Stimulated activated CD8-positive, alpha-beta memory T cell treated with anti-CD3 and anti-CD28 coated beads, Interleukin-2, amount 100 ng/mL, for 1 hour (primary cell): ENCODE measurements around the gene PRLR.
"Not testable (repeated sequence)": the region's sequence is repeated elsewhere in the genome, so short reads cannot be mapped to it uniquely, and the experiment has no call there.

ENCODE experiments used
- DNase-seq, 2 donors: peaks; one replicate each; pipeline ENCODE4 v3.0.0-alpha.2; 2020; ENCODE audit warnings: low read depth in 2 of 2

PRLR gene

DNA sequence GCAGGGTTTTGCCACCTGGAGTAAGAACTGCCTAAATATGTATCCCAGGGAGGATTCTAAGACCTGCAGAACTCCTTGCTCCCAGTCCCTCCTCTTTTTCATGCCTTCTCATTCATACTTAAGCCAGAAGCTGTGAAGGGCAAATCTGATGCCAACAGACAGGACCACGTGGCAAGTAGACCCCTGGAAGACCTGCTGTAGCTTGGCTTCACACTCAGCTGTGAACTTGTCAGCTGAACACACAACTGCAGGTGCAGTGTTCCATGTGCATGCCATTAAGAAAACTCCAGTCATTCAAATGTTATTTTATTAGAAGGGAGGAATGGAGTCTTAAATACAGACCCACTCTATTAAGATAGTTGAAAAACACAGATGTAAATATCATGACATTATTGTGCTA is 103.3 kb downstream of the PRLR start:
- no peak for DNase-seq

DNA sequence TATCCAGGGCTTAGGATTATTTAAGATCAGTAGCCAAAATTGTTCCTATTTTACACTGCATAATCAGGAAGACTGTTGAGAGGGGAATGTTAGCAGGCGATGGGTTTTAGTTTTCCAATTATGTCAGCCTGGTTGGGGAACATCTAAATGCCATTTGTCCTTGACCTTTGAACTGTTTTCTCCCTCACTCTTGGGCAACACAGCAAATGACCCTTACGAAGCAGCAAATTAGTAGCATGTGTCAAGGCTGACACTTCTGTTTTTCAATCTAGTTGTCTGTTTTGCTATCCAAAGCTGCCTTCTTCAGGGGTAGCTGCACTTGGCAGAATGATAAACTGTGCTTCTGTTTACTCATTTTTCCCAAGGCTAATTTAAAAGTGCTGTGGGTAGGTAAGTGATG is 104.5 kb downstream of the PRLR start:
- no peak for DNase-seq

DNA sequence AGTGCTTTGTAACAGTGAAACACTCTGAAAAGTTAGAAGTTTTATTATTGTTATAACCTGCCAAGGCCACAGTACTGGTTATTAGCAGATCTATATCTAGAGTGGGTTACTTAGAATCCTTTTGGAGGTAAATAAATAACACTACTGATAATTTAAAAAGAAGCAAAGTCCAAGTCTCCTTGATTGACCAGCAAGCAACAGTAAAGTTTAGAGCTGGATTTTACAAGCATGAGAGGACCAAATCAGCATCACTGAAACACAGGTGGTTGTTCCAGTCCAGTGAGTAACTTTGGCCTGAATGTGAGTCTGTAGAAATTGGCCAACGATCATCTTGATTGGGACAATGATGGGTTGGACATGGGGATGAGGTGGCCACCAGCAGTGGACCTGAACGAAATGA is 105.4 kb downstream of the PRLR start:
- no peak for DNase-seq

DNA sequence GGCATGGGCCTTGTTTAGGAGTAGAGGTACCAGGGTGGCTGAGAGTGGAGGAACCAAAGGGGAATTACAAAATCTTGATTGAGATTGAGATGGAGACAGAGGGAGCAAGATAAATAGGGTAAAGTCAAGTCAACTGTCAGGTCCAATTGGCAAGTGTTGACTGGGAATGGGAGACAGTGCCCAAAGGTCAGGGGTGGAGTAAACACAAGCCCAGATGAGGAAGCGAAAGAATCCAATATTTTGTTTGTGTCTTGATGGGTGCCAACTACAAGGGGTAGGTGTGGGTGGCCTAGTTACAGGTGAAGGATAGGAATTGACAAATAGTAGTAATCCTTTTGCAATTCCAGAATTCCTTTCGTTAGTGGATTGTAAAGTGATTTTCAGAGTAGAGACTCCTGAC is 107.5 kb downstream of the PRLR start:
- DNase-seq: no peak

DNA sequence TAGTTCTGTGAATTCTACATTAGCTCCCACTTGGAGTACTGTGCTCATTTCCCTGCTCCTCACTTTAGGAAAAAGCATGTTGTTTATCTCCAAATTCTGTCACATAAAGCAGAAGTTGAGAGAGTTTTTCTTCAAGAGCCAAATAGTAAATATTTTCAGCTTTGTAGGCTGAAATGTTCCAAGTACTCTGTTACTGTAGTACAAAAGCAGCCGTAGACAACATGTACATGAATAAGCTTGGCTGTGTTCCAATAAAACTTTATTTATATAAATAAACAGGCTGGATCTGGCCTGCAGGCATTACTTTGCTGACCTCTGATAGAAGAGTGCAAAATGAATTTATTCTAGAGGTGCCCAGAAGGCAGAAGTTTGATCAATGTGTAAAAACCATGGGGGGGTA is 109.6 kb downstream of the PRLR start:
- DNase-seq: no peak

DNA sequence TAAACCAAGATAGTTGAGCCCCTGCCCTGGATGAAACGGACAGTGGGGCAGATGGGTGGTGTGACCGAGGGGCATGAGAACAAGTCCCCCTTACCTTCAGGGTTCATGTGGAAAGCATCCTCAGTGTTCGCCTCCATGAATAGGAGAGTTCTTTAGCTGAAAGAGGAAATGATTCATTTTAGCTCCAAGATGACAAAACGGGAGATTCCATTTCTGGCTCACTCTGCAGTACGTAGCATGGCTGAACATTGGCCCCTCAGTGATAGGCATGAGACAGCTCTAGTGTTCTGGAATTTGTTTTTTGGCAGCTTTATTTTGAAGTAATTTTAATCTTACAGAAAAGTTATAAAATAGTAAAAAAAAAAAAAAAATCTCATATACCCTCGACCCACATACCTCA is 112.3 kb downstream of the PRLR start:
- no peak for DNase-seq

DNA sequence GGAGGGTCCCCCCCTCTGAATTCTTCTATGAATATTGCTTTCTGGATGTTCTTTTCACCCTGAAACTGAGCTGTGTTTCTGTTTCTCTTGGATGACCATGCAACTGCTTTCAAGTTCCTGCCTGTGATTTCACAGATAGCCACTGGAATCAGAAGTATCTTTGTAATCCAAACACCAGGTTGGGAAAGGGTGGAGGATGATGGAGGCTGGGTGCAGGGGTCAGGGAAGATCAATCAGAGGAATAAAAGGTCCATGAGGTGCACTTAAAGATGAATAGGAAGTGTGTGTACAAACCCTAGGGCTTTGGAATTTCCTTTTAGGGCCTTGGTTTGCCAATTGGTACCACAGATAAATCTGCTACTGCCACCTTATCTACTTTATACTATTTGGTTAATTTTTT is 114.4 kb downstream of the PRLR start:
- no peak for DNase-seq

DNA sequence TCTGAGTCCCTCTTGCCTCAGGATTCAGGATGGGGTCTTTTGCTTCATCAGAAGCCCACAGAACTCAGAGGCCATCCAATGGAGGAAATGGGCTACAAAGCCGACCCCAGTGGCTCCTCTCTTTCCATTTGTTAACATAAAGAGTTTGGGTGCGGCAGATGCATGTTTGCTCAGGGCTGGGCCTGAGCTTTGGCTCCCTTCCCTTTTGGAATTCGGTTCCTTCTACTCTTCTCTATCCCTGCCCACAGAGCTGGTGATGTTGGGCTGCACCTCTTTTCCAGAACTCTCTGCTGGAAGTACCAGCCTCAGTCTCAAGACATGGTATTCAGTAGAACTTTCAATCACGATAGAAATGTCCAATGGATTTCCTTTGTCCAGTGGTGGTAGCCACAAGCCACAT is 115.6 kb downstream of the PRLR start:
- no peak for DNase-seq

DNA sequence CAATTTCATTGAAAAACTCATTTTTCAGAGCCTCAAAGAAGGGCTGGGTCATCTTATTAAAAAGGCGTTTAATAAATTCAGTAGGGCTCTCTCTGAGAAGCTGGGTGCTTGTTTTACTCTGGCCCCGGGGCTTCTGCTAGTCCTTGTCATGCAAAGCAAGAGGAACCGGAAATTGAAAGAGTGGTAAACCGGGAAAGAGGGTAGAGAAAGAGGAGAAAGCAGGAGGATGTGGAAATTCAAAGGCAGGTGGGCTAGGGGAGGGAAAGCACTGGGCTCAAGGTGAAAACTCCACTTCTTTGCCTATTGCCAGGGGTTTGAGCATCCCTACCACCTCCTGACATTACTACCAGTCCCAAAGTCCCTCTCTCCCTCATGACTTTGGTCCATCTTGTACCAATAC is 118.0 kb downstream of the PRLR start:
- DNase-seq: no peak

DNA sequence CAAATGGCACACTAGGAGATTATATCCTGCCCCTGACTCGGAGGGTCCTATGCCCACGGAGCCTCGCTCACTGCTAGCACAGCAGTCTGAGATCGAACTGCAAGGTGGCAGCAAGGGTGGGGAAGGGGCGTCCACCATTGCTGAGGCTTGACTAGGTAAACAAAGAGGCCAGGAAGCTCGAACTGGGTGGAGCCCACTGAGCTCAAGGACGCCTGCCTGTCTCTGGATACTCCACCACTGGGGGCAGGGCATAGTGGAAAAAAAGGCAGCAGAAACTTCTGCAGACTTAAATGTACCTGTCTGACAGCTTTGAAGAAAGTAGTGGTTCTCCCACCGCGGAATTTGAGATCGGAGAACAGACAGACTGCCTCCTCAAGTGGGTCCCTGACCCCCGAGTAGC is 125.7 kb downstream of the PRLR start:
- DNase-seq: not testable (repeated sequence)

DNA sequence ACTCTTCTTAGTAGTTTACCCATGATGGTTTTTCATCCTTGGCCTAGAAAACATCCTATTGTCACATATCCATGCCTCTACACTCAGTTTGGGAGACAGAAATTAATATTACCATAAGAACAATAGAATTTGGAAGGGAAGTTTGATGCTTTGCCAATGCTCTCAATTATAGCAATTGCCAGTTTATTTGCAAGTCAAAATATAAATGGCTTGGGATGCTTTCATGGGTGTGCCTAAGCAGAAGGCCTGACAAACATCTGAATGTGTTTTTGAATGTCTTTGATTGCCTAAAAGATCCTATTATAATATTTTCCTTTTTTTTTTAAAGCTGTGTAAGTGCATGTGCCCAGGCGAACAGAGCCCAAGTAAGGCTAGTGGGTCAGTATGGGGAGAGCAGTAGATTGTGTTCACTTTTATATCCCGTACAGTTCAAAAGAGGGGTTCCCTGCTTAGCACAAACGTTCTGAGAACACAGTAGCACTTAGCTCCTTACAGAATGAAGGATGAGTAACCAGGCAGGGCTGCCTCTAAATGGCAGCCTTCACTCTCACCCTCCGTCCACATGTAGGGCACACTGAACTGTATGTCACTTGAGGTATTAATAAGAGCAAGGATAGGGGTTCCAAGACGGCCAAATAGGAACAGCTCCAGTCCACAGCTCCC is 126.5 kb downstream of the PRLR start:
- no peak for DNase-seq

DNA sequence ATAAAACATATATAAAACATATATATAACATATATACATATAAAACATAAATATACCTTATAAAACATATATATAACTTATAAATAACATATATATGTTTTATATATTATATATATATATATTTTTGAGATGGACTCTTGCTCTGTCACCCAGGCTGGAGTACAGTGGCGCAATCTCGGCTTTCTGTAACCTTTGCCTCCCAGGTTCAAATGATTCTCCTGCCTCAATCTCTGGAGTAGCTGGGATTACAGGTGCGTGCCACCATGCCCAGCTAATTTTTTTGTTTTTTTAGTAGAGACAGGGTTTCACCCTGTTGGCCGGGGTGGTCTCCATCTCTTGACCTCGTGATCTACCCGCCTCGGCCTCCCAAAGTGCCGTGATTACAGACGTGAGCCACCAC is 128.6 kb downstream of the PRLR start:
- not testable (repeated sequence) for DNase-seq

DNA sequence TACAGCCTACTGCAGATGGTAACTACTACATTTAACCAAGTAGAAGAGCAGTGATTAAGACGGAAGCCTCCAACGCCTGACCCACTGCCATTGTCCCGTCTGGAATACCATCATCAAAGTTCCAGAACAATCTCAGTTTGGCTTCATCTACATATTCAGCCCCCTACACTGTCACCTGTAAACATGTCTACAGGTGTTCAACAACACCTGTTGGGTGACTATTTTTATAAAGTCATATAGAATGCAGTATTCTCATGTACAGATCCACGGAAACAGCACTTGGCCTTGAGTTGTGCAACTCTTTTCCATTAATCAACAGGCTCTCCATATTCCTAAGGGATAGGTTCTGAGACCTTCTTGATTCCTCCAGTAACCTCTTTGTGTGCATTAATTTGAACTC is 129.3 kb downstream of the PRLR start:
- DNase-seq: no peak

DNA sequence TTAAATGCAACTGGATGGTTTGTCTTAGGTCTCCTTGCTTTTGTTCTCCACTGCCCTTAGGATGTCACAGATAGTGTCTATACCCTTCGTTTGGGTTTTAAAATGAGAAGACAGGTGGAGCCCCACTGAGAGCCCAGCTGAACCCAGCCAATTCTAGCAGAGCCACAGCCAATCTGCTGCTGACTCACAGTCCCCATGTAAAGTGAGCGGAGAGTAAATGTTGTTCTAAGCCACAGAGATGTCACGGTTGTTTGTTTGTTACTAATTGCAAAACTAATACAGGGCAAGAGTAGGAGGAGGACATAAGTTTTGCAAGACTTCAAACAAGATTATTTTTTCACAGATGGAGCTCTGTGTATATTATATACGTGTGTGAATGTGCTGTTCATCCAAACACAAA is 132.1 kb downstream of the PRLR start:
- no peak for DNase-seq

DNA sequence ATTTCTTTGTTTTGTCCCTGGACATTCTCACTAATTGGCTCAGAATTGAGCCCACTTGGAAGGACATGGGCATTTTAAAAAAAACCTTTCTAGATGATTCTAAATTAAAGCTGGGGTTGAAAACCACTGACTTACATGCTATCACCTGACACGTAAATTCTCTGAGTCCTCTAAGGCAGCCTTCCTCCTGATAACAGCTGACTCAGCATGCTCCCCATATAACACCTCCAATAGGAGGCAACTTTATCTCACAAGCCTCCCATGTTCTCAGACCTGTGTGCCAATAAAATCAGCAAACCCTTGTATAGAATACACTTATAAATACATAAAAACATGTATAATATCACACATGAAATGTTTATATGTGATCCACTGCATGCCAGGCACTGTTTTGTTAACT is 133.4 kb downstream of the PRLR start:
- DNase-seq: no peak

DNA sequence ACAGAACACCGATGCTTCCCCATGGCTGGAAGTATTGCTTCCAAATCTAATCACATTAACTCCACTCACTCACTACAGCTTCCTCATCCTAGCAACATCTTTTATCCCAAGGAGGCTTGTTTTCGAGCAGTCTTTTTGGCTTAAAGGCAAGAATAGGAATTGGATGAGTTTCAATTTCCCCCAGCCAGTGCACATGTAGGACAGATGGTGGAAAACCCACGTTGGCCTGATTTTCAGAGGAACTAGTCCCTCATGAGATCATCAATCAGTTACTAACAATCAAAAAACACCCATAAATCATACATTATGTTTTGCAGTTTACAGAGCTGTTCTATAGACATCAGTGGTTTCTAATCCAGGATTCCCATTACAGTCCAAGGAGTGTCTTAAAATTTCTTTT is 134.1 kb downstream of the PRLR start:
- DNase-seq: no peak

DNA sequence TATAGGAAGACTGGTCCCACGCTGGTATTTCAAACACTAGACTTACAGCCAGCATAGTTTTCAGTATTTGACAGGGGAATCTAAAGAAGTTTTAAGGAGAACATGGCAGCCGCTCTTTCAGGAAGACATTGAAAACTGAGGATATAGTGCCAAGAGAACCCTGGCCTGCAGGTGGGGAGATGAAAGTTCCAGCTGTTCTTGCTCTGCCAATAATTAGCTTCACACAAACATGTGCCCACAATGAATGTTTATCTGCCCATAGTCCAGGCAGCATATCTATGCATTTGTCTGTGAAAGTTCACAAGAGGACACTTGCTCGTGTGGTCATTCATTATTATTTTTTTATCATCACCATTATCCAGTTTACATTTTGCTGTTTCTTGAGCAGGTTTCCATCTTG is 134.9 kb downstream of the PRLR start:
- DNase-seq: no peak

DNA sequence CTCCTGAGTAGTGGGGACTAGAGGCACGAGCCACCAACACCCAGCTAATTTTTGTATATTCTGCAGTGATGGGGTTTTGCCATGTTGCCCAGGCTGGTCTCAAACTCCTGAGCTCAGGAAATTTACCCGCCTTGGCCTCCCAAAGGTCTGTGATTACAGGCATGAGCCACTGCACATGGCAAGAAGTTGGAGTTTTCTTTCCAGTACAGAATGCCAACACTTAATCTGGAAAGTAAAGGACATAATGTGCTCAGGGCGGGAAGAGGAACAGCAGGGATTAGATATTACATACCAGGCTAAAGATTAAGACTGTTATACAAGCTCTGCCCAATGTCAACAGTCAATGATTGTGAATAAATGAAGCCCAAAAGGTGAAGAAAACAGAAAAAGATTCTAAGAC is 135.3 kb downstream of the PRLR start:
- DNase-seq: no peak

DNA sequence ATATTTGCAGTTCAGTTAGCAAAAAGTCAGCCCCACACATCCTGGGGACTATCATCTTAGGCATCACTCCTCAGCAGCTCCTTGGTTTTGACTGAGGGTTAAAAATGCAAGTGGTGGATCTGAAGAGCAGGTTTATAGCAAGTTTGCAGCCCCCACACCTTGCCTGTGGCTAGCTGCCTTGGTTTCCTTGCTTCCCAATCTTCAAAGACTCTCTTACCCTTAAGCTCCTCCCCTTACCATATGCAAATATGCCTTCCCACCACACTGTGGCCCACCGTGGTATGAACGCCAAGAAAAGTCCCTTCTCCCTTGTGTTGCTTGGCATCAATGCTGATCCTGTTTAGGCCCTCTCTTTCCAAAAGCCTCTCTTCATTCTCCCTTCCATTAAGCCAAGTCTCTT is 137.6 kb downstream of the PRLR start:
- DNase-seq: no peak

DNA sequence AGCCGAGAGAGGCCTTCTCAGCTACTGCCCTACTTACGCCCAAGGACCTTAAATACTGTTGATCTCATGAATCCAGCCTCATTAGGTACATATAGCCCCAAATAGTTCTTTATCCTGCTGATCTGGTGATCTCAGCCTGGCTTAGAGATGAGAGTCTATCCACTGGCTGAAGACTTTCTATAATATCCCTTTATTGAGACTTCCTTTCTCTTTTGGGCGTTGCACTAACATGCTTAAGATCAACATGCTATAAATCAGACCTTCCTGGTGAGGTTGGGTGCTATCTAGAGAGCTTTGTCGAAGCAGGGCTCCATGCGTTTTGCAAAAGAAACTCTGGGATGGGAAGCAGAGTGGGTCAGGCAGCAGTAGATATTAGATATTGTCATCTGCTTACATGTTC is 138.6 kb downstream of the PRLR start:
- DNase-seq: no peak

DNA sequence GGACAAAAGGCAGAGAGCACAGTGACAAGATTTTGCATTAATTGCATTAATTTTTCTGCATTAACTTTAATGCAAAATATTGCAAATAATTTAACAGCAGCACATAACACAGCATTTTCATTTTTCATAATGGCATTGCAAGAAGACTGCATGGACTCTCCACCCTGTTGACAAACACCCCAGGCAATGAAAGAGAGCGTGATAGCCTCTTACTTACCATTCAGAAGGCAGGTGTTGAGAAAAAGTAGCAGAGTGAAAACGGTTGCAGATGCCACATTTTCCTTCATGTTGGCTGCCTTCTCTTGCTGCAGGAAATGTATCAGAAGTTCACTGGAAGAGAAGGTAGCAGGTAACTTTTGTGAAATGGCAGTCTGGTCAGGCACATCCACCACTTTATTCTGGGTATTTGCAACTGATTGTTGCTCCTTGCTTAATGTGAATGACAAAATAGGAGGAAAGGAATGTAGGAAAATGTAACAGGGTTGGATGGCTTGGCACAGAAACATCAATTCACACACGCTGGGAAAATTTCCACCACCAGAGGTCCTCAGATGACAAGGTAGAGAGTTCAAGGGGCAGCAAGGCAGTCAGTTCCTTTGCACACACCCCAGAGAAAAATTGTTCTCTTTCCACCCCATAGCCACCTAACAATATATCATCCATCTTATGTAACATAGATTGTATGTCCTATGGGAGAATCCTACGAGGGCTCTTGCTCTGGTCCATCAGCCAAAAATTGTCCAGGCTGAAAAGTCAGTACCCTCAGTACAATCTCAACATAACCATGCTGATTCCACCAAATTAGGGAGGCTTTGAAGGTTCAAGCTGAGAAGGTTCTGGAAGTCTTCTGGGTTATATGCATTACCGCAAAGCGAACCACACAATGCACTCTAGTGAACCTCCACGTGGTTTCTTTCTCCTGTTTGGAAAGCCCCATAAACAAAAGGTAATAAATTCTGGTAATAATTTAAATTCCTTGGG is 140.7 kb downstream of the PRLR start:
- DNase-seq: peak; percentile 6 to 14

DNA sequence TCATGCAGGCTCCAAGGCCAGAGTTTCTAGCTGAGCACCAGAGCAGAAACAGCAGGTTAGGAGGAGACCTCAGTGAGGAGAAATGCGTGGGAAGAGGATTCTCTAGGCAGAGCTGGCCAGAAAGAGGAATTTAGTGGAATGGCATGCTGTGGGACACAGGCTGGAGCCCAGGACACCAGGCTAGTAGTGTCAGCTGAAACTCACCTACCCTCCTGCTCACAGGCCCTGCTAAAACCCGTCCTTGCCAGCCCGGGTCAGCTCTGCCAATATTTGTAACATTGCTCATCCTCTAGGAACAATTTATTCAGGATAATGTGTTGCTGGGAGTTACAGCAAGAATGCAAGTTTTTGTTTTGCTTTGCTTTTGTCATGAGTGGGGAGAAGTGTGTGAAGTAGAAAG is 142.3 kb downstream of the PRLR start:
- no peak for DNase-seq

DNA sequence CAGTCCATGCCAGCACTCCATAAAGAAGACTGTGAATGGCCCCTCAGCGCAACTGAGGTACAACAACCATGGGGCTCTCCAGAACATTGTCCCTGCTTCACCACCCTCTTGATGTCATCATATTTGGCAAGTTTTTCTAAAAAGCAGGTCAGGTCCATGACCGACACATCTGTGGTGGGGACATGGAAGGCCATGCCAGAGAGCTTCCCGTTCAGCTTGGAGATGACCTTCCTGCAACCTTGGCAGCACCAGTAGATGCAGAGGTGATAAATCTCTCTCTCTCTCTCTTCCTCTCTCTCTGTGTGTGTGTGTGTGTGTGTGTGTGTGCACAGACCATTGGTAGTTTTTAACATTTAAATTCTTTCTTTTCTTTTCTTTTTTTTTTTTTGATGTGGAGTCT is 147.1 kb downstream of the PRLR start:
- DNase-seq: no peak
